Left forelimb (tissue), 1 donor: ENCODE results near the gene AUTS2.

Experiments used
- DNase-seq: peaks from one replicate; pipeline ENCODE4 v3.0.0-alpha.2; 2018; ENCODE audit warnings: low spot score

Gene AUTS2

DNA sequence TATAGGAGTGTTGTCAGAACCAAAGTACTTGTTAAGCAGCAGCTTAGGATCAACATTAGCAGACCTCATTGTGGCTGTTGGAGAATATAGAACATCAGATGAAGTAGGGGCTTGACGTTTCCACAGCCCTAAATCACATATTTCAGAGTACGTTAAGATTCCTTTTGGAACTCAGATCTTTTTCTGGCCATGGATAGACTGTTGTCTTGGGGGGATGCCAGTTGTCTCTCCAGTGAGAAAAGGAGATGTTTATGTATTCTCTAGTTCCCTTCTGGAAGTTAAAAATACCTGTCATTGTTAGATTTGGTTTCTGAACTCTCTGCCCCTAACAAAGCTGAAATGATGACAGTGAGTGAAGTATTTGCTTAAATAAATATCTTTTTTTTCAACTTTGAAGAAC lies 191.3 kb downstream of the AUTS2 start:
- DNase-seq, result no peak

DNA sequence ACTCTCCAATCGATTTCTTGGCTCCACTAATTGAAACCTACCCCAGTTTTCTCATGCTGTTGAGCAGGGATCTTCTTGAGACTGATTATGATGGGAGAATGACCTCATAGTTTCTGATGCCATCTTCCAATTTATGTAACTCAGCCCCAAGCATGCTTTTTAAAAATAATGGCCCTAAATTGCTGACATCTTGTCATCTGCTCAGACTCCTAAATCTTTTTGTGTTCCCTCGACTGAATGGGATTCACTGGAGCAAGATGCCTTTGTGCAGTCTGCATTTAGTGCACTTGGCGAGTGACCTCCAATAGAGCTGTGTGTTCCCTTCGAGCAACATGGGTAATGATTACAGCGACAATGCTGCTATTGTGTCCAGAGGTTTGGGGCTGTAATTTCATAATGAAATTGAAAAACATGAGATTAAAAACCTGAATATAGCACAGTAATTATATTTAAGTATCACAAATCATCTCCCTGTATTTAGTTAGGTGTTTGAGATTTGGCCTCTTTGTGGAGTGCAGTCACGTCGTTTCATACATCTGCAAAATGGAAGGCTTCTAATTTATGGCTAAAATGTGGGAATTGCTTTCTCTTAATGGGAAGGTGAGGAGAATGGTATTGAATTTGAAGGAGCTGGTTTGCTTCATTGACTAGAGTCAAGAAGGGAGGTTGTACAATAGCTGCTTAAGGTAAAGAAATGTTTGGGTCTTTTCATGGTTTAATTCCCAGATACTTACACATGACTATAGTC lies 192.9 kb downstream of the AUTS2 start:
- DNase-seq, result no peak

DNA sequence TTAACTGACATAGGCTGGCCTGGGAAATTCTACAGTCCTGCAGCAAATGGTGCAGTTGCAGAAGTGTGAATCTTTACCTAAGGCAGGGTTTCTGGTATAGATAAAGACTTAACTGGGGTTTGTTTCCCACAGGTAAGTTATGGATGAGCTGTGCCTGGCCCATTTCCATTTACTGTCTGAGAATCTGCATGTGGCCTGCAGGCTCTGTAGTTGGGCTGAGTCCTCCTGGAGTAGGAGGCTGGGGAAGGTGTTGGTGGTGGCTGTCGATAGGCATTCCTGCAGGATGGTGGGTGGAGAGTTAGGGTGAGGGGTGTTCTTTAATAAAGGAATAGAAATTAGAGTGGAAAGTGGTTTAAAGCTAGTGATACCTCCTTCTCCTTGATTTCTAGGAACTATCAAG lies 193.5 kb downstream of the AUTS2 start:
- DNase-seq, result no peak

DNA sequence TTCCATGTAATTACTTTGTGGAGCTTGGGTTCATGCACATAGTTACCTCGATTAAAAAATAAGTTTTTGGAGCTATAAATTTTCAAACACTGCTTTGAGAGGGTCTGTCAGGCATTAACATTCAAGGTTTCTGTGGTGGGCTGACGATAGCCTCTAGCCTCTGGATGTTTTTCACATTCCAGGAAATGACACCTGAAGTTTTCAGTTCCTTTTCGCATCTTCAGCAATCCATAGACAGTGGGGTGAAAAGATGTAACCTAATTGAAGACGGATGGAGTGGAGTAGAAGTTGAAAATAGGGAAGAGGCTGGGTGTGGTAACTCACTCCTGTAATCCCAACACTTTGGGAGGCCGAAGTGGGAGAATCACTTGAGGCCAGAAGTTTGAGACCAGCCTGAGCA lies 197.7 kb downstream of the AUTS2 start:
- DNase-seq, result no peak

DNA sequence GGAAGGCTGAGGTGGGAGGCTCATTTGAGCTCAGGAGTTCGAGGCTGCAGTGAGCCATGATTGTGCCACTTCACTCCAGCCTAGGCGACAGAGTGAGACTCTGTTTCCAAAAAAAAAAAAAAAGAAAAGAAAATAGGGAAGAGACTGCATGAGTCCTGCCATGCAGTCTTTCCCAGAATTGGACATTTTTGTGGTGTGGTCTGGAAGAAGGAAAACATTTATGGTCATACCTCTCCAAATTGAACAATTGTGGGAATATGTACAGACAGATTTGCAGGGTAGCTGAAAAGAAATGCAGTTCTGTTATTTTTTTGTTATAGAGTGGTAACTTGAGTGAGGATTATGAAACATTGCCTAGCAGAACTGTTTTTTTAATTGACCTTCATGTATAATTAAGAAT lies 198.1 kb downstream of the AUTS2 start:
- DNase-seq, result no peak

DNA sequence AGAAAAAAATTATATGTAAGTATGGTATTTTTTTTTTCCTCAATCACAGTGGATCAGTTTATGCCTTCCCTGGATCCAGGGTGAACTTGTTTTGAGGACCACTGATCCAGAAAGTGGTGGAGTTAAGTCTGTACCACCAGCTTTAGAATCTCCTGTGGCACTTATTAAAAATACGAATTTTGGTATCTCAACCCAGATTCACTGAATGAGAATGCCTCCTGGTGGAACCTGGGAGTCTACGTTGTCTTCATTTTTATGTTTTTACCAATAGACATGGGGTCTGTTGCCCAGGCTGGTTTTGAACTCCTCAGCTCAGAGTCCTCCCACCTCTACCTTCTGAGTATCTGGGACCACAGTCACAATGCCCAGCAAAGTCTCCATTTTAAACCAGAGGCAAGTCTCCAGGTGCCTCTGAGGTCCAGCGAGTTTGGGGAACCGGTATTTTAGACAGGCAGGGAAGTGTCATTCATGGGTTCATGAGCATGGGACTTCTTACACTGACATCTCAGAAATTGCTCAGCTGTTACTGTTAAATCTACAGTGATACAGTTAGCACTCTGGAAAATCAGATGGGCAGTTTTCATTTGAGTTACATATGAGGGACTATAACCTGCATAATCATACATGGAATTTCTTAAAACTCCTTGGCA lies 200.9 kb downstream of the AUTS2 start:
- no peak for DNase-seq

DNA sequence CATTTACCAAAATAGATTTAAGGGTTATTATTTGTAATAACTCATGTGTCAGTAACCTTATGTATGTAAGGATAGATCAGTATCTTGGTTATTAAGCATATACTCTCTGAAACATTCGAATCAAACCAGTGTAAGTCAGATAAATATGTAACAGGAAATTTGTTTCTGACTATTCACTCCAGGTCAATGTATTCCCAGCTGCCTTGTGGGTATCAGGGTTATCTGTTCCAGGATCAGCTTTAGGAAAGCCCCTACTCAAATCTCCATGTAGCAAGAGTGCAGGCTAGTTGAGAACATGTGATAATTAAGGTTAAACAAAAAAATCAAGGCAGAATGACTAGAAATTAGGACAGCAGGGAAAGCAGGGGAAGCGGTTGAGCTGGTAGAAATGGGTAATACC lies 201.7 kb downstream of the AUTS2 start:
- DNase-seq, result no peak

DNA sequence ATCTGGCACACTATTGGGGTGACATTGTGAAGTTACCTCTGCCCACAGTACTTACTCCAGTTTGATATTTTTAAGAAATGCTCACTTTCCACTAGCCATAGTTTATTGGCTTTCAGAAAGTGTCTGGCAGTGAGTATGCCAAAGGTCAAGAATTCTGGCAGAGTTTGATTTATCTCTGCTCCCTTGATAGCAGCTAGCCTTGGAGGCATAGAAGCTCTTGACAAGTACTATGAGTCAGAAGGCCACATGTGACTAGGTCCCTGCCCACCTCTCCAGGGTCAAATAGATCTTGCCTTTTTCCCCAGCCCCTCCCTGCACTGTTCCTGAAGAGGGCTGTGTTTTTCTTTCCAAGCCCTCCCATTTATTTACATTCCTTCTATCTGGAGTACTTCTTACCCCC lies 202.2 kb downstream of the AUTS2 start:
- DNase-seq, result no peak

DNA sequence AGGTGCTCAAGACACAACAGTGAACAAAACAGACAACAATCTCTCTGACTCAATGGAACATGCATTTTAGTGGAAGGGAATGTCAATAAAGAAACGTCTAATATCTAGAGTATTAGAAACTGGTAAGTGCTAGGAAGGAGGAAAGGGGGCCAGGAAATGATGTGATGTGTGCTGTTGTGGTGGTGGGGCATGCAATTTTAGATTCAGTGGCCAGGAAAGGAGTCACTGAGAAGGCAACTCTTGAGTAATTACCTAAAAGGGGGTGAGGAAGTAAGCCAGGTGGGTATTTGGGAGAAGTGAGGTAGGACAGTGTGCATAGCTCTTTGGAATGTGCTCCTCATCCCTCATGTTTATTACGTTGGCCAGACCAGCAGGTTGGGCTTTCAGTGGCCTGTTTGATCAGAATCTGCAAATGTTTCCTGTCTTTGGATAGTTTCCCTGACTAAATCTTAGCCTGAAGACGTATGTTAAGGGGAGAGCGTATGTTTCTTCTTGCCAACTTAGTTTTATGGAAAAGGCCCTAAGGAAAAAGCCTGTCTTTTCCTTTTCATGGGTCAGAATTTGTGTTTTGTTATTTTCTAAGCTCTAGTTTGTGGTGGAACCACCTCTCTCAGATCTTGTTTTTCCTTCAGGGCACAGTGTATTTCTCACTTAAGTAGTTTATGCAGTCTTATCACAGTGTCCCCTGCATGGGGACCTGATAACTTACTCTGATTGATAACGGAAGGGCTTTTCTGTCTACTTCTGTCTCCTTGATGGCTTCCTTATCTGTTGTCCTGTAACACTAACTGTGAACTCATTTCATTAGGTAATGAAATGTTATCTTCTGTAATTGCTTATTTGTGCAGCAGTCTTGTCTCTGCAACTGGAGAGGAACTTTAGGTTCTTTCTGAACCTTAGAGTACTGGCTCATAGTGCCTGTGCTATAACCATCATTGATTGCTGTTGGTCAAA lies 203.7 kb downstream of the AUTS2 start:
- DNase-seq, result no peak

DNA sequence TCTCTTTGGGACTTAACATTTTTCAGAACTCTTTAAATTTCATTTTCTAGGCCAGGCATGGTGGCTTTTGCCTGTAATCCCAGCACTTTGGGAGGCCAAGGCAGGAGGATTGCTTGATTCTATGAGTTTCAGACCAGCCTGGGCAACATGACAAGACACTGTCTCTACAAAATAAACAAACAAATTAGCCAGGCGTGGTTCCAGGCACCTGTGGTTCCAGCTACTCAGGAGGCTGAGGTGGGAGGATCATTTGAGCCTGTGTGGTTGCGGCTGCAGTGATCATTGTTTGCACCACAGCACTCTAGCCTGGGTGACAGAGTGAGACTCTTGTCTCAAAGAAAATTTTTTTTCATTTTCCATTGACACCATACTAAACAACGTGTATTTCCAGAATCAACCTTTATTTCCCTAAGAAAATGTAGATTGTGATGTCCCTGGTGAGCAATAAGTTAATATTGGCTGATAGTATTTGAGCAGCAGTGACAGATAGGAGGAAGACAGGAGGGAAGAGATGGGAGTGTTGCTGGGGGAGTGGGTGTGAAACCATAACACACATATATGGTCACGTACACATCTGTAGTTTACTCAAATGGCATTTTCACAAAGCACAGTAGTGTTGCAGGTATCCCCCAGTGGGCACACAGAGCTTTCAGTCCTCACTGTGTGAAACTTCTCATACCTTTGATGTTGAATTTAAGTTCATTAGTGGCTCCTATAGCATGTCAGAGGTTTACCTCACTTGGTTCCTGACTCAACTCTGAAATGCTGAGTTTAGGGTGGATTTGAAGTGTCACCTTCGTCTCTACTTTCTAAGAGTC lies 205.6 kb downstream of the AUTS2 start:
- no peak for DNase-seq

DNA sequence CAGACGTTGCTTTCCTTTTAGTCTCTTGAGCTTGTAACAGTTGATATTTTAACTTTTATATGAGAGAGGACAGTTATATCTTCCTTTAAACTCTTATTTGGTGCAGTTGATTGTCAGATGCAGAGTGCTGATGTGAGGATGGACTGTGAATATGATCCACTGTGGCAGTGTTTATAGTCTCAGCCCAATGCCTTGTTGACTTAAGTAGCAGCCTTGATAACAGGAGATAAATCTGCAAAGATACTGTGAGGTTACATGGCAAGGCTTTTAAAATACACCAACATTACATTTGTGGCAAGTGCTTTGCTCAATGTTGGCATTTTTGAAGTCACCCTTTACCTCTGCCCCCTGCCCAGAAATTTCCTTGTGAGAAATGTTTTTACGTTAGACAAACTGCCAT lies 206.7 kb downstream of the AUTS2 start:
- DNase-seq, result no peak

DNA sequence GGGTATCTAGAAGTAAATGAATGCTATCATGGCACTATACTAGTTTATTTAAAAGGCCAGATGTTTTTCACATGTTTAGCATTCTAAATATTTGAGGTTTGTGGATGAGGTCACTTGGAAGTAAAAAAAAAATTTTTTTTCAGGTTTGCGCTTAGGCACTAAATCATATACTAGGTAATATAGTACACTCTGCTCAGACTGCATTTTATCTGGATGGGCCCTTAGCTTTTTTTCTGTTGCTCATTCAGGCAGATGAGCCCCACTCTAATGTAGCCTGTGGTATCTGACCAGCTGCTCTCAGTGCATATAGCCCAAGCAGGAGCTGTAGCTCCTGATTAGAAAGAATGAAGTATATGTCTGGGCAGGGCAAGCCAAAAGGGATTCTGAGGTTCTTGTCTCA lies 210.1 kb downstream of the AUTS2 start:
- DNase-seq, result no peak

DNA sequence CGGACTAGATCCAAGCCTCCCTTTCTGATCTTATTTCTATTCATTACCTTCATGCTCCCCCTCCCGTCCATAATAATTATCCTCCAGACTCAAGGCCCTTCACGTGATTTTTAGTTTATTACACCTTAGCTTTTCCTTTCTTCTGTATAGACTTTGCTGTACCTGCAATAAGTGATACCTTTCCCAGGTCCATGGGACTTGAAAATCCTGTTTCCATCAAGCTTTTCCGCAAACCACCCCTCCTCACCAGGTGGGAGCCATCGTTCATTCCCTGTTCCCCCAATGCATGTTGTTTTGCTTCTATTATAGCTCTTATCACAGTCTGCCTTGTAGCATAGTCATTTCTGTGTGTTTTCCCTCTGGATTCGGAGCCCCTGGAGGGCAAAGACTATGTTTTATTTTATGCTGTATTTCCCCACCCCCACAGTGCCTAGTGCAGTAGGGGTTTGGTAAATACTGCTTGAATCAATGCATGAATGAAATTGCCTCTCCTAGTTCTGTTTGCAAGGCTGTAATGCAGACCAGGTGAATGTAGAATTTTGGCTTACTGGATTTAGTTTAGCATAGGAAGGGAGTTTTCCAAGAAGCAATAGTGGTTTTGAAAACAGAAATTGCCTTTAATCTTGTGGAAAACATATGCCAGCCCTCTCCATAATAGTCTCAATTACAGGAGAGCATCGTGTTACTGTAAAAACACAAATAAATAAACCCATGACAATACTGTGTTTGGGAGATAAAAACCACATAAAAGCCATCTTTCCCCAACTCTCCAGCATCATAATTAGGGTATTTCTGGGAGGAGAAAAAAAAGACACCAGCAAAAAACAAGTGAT lies 213.4 kb downstream of the AUTS2 start:
- no peak for DNase-seq

DNA sequence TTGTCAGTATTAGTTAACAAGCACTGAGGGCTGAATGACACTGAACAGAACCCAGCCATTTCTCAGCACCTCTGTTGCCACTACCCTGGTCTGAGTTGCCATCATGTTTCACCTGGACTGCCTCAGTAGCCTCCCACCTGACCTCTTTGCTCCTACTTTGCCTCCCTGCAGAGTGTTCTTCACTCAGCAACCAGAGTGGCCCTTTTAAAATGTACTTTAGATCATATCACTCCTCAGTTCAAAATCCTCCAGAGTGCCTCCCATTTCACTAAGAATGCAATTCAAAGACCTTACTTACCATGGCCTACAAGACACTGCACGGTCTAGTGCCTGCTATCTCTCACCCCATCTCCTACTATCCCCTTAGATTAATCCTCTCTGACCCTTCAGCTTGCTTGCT lies 214.5 kb downstream of the AUTS2 start:
- no peak for DNase-seq

DNA sequence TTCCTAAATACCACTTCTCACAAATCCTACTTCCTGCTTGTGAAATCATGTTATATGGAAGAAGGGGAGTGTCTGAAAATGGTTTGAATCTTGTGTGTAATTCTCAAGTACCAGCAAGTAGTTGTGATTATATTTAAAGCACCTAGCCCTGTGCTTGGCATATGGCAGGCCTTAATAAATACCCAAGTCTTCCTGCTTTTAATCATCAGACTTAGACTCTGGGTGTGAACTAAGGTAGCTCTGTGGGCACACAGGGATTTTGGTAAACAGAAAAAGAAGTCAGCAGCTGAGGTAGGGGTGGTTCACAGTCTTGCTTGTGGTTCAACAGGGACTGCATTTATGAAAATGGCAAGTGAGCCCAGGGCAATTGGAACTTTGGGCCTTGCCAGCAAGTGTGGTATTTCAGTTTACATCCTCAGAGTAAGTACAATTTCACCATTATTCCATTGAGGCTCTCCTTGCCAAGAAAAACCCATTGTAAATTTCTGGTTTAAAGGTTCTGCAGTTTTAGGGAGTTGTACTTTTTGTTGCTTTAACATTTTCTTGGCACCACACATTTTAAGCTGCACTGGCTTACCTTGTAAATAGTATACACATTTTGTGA lies 215.5 kb downstream of the AUTS2 start:
- DNase-seq, result no peak

DNA sequence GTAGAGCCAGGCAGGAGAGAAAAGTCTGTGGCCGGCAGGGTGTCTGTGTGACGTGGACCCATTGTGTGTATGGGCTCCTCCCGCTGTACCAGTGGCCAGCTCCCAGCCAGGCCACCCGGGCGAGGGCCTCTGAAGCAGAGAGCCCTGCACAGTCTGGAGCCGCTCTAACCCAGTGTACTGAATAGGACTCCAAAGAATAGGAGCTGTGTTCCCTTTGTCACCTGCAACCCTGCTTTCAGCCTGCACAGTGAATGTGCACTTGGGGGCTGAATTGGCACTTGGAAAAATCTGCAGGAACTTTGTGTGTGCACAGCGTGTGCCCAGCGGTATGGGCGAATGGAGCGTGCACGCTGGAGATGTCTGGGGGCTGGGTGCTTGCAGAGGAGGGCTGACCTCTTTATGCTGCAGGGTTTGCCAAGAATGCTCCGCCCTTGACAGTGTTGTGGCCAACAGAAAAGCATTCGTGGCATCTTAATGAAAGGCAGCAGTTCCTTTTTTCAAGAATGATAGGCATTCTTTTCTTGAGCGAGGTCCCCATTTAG lies 216.2 kb downstream of the AUTS2 start:
- DNase-seq, result no peak

DNA sequence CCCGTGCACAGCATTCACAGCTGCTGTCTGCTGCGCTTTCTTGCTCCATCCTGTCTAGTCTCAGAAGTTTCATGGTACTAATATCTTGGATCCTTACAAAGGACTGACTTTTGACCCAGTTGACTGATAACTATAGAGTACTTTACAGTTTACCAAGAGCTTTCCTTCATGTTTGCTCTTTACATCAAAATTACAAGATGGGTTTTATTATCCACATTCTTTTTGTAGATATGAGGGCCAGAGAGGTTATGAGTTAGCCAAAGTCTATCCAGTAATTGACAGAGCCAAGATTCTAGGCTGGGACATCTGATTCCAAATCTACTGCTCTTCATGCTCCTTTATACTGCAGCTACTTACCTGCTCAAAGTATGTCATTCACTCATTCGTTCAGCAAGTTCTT lies 218.2 kb downstream of the AUTS2 start:
- DNase-seq, result no peak

DNA sequence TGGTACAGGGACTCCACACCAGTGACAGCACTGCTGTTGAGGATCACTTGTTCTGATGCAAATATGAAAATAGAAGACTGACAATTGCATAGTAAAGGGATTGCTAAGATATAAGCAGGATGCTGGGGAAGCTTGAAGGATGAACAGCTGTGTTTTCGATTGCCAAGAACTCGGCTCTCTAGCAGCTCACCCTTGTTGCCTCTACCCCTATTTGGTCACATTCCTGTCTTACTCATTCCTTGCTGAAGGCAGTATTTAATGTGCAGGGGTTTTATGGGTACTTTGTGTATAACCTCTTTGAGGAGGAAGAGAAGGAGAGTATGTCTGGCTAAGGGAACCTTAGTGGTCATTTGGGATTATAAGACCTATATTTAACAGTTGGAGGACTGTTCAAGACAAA lies 218.8 kb downstream of the AUTS2 start:
- DNase-seq, result no peak

DNA sequence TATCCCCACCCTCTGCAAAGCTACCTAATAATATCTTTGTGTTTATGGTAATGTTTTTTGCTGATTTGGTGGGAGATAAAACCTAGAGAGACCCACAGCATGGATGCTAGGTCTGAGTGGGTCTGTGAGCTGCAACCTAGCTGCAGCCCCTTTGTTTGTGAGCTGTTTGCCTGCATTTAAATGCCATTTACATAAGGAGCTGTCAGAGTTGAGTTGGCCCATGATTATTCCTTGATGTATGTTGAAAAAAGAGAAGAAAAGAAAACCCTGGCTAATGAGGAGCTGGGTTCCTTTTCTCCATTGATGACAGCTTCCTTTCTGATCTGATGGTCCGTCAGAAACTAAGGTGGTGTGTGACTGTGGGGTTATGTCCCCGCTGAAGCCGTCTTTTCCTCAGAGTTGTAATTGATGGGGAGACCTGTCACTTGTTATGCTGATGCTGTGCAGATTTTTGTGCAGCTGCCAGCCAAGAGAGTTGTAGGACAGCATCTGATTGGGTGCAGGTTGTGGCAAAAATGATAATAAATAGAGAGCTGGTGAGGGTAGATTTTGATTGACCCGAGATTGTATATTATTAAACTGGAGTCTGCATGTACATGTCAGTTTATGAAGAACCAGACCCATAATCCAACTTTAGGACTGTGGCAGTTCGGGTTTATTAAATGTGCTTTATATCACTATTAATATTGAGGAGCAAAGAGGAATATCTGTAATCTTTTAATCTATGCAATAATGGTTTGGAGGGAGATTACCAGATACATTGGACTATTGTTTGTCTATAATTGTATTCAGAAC lies 219.8 kb downstream of the AUTS2 start:
- no peak for DNase-seq
